GM23338 (cell line): Measurements from ENCODE around the gene TM6SF1. TPM values are rescaled to one million over a fixed set of nuclear protein-coding genes. Genes with fewer than 3 reads are reported as not detected.
A peak's percentile ranks its signal among the peaks of the same experiment; 100 is the strongest.

ENCODE experiments used
- ATAC-seq: fragments of 200-7000 bp; cut with Tn5 transposase; 3 replicates; pipeline ENCODE4 v1.9.1; 2020
- DNase-seq: peaks from one replicate; pipeline ENCODE4 v3.0.0-alpha.2; 2015; ENCODE audit warnings: low spot score
- H2AFZ ChIP-seq: fragments of 200-600 bp; sonication (generic); 2 replicates; pipeline ENCODE4 v1.8.0; 2016; ENCODE audit warnings: antibody characterized with exemption, mild to moderate bottlenecking, moderate library complexity
- H3F3A ChIP-seq: fragments of 200-600 bp; sonication (generic); replicated peaks from 2 replicates; pipeline ENCODE4 v1.8.0; 2017; ENCODE audit warnings: antibody characterized with exemption, mixed run types, low read depth
- H3K27ac ChIP-seq: fragments of 200-600 bp; sonication (generic); 2 replicates; pipeline ENCODE4 v1.6.1; 2016; ENCODE audit warnings: low read depth
- H3K27me3 ChIP-seq: fragments of 200-600 bp; sonication (generic); 2 replicates; pipeline ENCODE4 v1.8.0; 2016; ENCODE audit warnings: mild to moderate bottlenecking, mixed run types, moderate library complexity; ENCODE audit not compliant: insufficient read depth
- H3K36me3 ChIP-seq: fragments of 200-600 bp; sonication (generic); 2 replicates; pipeline ENCODE4 v1.8.0; 2016; ENCODE audit warnings: mild to moderate bottlenecking; ENCODE audit not compliant: insufficient read depth
- H3K4me1 ChIP-seq: fragments of 200-600 bp; sonication (generic); 2 replicates; pipeline ENCODE4 v1.8.0; 2016; ENCODE audit warnings: mild to moderate bottlenecking, moderate library complexity; ENCODE audit not compliant: insufficient read depth
- H3K4me2 ChIP-seq: fragments of 200-600 bp; sonication (generic); 2 replicates; pipeline ENCODE4 v1.7.1; 2017; ENCODE audit warnings: mixed run types
- H3K4me3 ChIP-seq: fragments of 200-600 bp; sonication (generic); 2 replicates; pipeline ENCODE4 v1.6.1; 2016; ENCODE audit warnings: mixed run types
- H3K79me2 ChIP-seq: fragments of 200-600 bp; sonication (generic); replicated peaks from 2 replicates; pipeline ENCODE4 v1.8.0; 2017; ENCODE audit warnings: mild to moderate bottlenecking; ENCODE audit not compliant: insufficient read depth
- H3K9me2 ChIP-seq: fragments of 200-600 bp; sonication (generic); 2 replicates; pipeline ENCODE4 v1.8.0; 2017; ENCODE audit not compliant: insufficient read depth
- H4K20me1 ChIP-seq: fragments of 200-600 bp; sonication (generic); replicated peaks from 2 replicates; pipeline ENCODE4 v1.8.0; 2017; ENCODE audit warnings: mild to moderate bottlenecking; ENCODE audit not compliant: insufficient read depth
- H3K27ac Mint-ChIP-seq: 2 replicates; pipeline ENCODE4 v1.8.0; 2020; ENCODE audit warnings: inconsistent platforms, mild to moderate bottlenecking, moderate library complexity, mixed read lengths
- H3K27me3 Mint-ChIP-seq: 3 replicates; pipeline ENCODE4 v1.8.0; 2022; ENCODE audit warnings: low read depth, mild to moderate bottlenecking, moderate library complexity, mixed read lengths, inconsistent platforms; ENCODE audit not compliant: insufficient read depth, poor library complexity
- H3K36me3 Mint-ChIP-seq: 3 replicates; pipeline ENCODE4 v1.8.0; 2021; ENCODE audit warnings: low read depth, mild to moderate bottlenecking, inconsistent platforms, moderate library complexity, mixed read lengths
- H3K4me1 Mint-ChIP-seq: 3 replicates; pipeline ENCODE4 v1.8.0; 2020; ENCODE audit warnings: mild to moderate bottlenecking, inconsistent platforms, mixed read lengths
- H3K4me3 Mint-ChIP-seq: 3 replicates; pipeline ENCODE4 v1.8.0; 2021; ENCODE audit warnings: moderate library complexity, mild to moderate bottlenecking, inconsistent platforms, mixed read lengths
- H3K9me3 Mint-ChIP-seq: 3 replicates; pipeline ENCODE4 v1.8.0; 2020; ENCODE audit warnings: moderate library complexity, mild to moderate bottlenecking, inconsistent platforms, mixed read lengths
- EZH2 ChIP-seq: fragments of 200-600 bp; sonication (generic); IDR thresholded peaks from one replicate; pipeline ENCODE4 v1.8.0; 2017; ENCODE audit warnings: antibody characterized with exemption, mild to moderate bottlenecking, low read depth; ENCODE audit not compliant: unreplicated experiment
- EZH2phosphoT487 ChIP-seq: fragments of 200-600 bp; sonication (generic); IDR thresholded peaks from one replicate; pipeline ENCODE4 v1.8.1; 2018; ENCODE audit warnings: antibody characterized with exemption; ENCODE audit not compliant: unreplicated experiment
- JUNB ChIP-seq: IDR thresholded peaks from one replicate; pipeline ENCODE4 v1.6.1; 2016; ENCODE audit warnings: antibody characterized with exemption; ENCODE audit not compliant: unreplicated experiment
- NANOG ChIP-seq: IDR thresholded peaks from 2 replicates; pipeline ENCODE4 v1.6.1; 2016; ENCODE audit warnings: antibody characterized with exemption, borderline replicate concordance
- STAT1 ChIP-seq: IDR thresholded peaks from one replicate; pipeline ENCODE4 v1.6.1; 2016; ENCODE audit warnings: antibody characterized with exemption; ENCODE audit not compliant: unreplicated experiment
- polyA plus RNA-seq: library from polyadenylated mRNA; unstranded; fragments of >200 nt; fragmentation: Nextera tagmentation; extraction: Ambion mirVana; gene quantifications from 2 replicates; pipeline ENCODE4 v1.2.1, GENCODE V29; 2016
- total RNA-seq: library from RNA; depleted of rRNA; stranded (reverse); fragments of >200 nt; shearing (Covaris generic); gene quantifications from 2 replicates; pipeline ENCODE4 v1.2.3, GENCODE V29; 2014

Gene TM6SF1
- total and polyA plus RNA-seq, 2 experiments from 2014 or later = 0.80 to 1.5 TPM

DNA sequence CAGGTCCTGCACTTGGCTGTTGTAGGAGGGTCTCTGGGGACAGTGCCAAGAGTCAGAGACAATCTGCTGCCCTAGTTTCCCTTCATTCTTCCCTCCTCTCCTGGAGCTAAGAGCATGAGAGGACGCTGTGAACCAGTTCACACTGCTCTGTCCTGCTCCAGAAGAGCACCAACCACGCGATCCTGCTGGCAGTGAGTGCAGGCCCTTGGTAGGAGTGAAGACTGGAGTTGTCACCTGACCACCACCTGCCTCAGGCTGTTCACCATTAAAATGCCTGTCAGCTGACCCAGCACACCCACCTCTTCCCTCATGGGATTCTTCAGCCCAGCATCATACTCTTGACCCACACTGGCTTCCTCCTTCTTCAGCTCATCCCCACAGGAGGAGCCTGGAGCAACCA, 2.9 kb downstream of the TM6SF1 start:
- peaks cover 3% of the 10 kb centered on the region; the same call in 2 of the 3 replicates for H3K9me3 Mint-ChIP-seq
- no peak for ATAC-seq
- H3K9me2 ChIP-seq = 0 out of 2 replicates have a peak, but pooled peaks cover 6% of the 10 kb centered on the region

DNA sequence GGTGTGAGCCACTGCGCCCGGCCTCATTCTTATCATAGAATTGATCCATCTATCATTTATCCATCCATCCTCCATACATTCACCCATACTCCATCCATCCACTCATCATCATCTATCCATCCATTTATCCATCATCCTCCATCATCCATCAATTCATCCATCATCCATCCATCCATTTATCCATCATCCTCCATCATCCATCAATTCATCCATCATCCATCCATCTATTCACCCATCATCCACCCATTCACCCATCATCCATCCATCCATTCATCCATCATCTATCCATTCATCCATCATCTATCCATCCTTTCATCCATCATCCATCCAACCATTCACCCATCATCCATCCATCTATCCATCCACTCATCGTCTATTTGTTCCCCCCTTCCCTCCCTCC, 3.7 kb downstream of the TM6SF1 start:
- Histone ChIP-seq H3K36me3 (no peaks in the 10 kb centered on the region), H3K79me2 (no peaks in the 10 kb centered on the region), H3K4me3 (no peak overlapping the region), H3K27me3 (peaks cover 31% of the 10 kb centered on the region), H3F3A (no peaks in the 10 kb centered on the region), H3K27ac (no peak overlapping the region), H3K4me2 (no peak overlapping the region), H2AFZ (no peak overlapping the region), H3K4me1 (peaks cover 4% of the 10 kb centered on the region; the same call in 1 of the 2 replicates), H3K9me2 (0 out of 2 replicates have a peak, but pooled peaks cover 6% of the 10 kb centered on the region), H4K20me1 (no peaks in the 10 kb centered on the region)
- DNase-seq = no peak
- Mint-ChIP-seq H3K4me1 (peaks cover 22% of the 10 kb centered on the region), H3K9me3 (peaks cover 3% of the 10 kb centered on the region; the same call in 2 of the 3 replicates), H3K27ac (no peak overlapping the region), H3K27me3 (peaks cover 23% of the 10 kb centered on the region), H3K4me3 (no peak overlapping the region; the same call in 2 of the 3 replicates), H3K36me3 (peaks cover 3% of the 10 kb centered on the region; the same call in 1 of the 3 replicates)
- no peak for ATAC-seq
- TF ChIP-seq EZH2 (no peak), STAT1 (no peak)

More for the DNA sequence above, 2.9 kb downstream of the TM6SF1 start:
- peaks cover 29% of the 10 kb centered on the region for H3K27me3 Mint-ChIP-seq
- H3K27ac ChIP-seq = no peak overlapping the region
- H2AFZ ChIP-seq = no peak overlapping the region
- H3K79me2 ChIP-seq = no peaks in the 10 kb centered on the region
- H3K4me1 Mint-ChIP-seq = peaks cover 22% of the 10 kb centered on the region
- peaks cover 3% of the 10 kb centered on the region; the same call in 1 of the 3 replicates for H3K36me3 Mint-ChIP-seq
- H3K27me3 ChIP-seq = peaks cover 39% of the 10 kb centered on the region
- no peaks in the 10 kb centered on the region for H3F3A ChIP-seq
- H3K36me3 ChIP-seq = no peaks in the 10 kb centered on the region
- no peak overlapping the region for H3K4me3 ChIP-seq
- TF ChIP-seq JUNB = no peak
- no peak for DNase-seq
- peaks cover 4% of the 10 kb centered on the region; the same call in 1 of the 2 replicates for H3K4me1 ChIP-seq
- no peaks in the 10 kb centered on the region for H4K20me1 ChIP-seq
- H3K27ac Mint-ChIP-seq = no peak overlapping the region
- no peak overlapping the region for H3K4me2 ChIP-seq
- H3K4me3 Mint-ChIP-seq = peak overlapping the region; percentile 11; the same call in 1 of the 3 replicates

DNA sequence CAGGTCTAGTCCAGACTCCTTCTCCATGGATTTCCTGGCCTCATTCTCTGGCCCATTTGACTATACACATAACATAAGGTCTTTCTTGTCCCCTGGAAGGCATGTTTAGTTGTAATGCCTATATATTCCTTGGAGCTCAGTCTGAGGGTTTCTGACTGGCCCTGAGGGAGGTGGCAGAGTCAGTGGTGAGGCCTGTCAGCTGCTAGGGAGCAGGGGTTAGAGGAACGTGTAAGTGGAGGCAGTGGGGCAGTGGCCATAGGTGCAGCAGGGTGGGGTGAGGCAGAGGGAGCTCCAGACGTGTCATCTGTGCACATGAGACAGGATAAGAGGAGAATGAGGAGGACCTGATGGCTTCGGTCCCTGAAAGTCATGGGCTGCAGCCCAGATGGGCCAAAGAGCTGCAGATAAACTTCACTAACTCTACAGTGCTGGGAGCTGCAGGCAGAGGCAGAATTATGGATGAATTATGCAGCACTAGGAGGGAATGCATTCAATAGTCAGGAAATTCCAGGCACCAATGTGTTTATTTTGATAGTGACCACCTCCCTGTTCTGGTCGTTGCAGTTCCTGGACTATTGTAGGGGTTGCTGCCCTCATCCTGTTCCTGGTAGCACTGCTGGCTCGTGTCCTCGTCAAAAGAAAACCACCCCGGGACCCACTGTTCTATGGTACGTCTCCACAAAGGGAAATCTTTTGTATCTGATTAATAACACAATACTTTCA, 4.9 kb downstream of the TM6SF1 start:
- H3K9me3 Mint-ChIP-seq = peaks cover 3% of the 10 kb centered on the region; the same call in 2 of the 3 replicates
- H2AFZ ChIP-seq = no peak overlapping the region
- H3K27ac ChIP-seq = no peak overlapping the region
- H3F3A ChIP-seq = no peaks in the 10 kb centered on the region
- H3K4me1 ChIP-seq = no peaks in the 10 kb centered on the region
- H3K27ac Mint-ChIP-seq = no peak overlapping the region
- DNase-seq = no peak
- peaks cover 15% of the 10 kb centered on the region for H3K27me3 Mint-ChIP-seq
- H4K20me1 ChIP-seq = no peaks in the 10 kb centered on the region
- peaks cover 16% of the 10 kb centered on the region for H3K4me1 Mint-ChIP-seq
- H3K36me3 Mint-ChIP-seq = peaks cover 3% of the 10 kb centered on the region; the same call in 1 of the 3 replicates
- H3K27me3 ChIP-seq = peaks cover 19% of the 10 kb centered on the region
- 0 out of 2 replicates have a peak, but pooled peaks cover 6% of the 10 kb centered on the region for H3K9me2 ChIP-seq
- TF ChIP-seq EZH2phosphoT487 (no peak), NANOG (no peak)
- H3K79me2 ChIP-seq = no peaks in the 10 kb centered on the region
- no peak for ATAC-seq
- no peak overlapping the region for H3K4me3 ChIP-seq
- no peaks in the 10 kb centered on the region for H3K36me3 ChIP-seq
- H3K4me3 Mint-ChIP-seq = no peak overlapping the region
- no peak overlapping the region for H3K4me2 ChIP-seq
